Neural cell (in vitro differentiated cells): ENCODE results near the gene IL20RA. TPM values are rescaled to one million over a fixed set of nuclear protein-coding genes. Genes with fewer than 3 reads are reported as not detected.

ENCODE experiments used
- H2AFZ ChIP-seq: fragments of 200-600, 300-800 bp; sonication (generic), shearing (Covaris generic); 2 replicates; pipeline ENCODE4 v1.6.0; 2014; ENCODE audit warnings: low read depth, mild to moderate bottlenecking, antibody characterized with exemption, low read length, moderate library complexity
- H3F3A ChIP-seq: fragments of 200-600 bp; shearing (Covaris generic); 2 replicates; pipeline ENCODE4 v1.6.1; 2016; ENCODE audit warnings: mild to moderate bottlenecking, moderate library complexity, mixed read lengths, antibody characterized with exemption, low read length; ENCODE audit not compliant: insufficient read depth, poor library complexity, severe bottlenecking
- H3K27ac ChIP-seq: fragments of 200-600, 300-800 bp; sonication (generic), shearing (Covaris generic); 2 replicates; pipeline ENCODE4 v1.5.1; 2014; ENCODE audit warnings: mild to moderate bottlenecking, low read length, moderate library complexity
- H3K27me3 ChIP-seq: fragments of 300-800, 200-600 bp; sonication (generic), shearing (Covaris generic); 2 replicates; pipeline ENCODE4 v1.6.0; 2014; ENCODE audit warnings: mild to moderate bottlenecking, low read depth, low read length, moderate library complexity; ENCODE audit not compliant: insufficient read depth
- H3K36me3 ChIP-seq: fragments of 300-800, 200-600 bp; sonication (generic), shearing (Covaris generic); 2 replicates; pipeline ENCODE4 v1.5.1; 2014; ENCODE audit warnings: mild to moderate bottlenecking, antibody characterized with exemption, low read length, moderate library complexity; ENCODE audit not compliant: insufficient read depth
- H3K4me2 ChIP-seq: fragments of 300-800, 200-600 bp; sonication (generic), shearing (Covaris generic); 2 replicates; pipeline ENCODE4 v1.6.0; 2014; ENCODE audit warnings: mild to moderate bottlenecking, low read length
- H3K4me3 ChIP-seq: fragments of 300-800, 200-600 bp; sonication (generic), shearing (Covaris generic); 2 replicates; pipeline ENCODE4 v1.5.1; 2014; ENCODE audit warnings: mild to moderate bottlenecking, low read length, moderate library complexity
- H3K79me2 ChIP-seq: fragments of 200-600 bp; shearing (Covaris generic); replicated peaks from 2 replicates; pipeline ENCODE4 v1.6.0; 2014; ENCODE audit warnings: mild to moderate bottlenecking, low read length, moderate library complexity; ENCODE audit not compliant: insufficient read depth
- H3K9ac ChIP-seq: fragments of 300-800, 200-600 bp; sonication (generic), shearing (Covaris generic); 2 replicates; pipeline ENCODE4 v1.6.1; 2016; ENCODE audit warnings: mild to moderate bottlenecking, low read length, mixed read lengths
- H3K9me2 ChIP-seq: fragments of 200-600 bp; shearing (Covaris generic); 2 replicates; pipeline ENCODE4 v1.6.1; 2016; ENCODE audit warnings: mild to moderate bottlenecking, low read length, mixed read lengths; ENCODE audit not compliant: insufficient read depth
- H3K9me3 ChIP-seq: fragments of 200-600, 300-800 bp; sonication (generic), shearing (Covaris generic); 2 replicates; pipeline ENCODE4 v1.6.1; 2016; ENCODE audit warnings: mild to moderate bottlenecking, mixed run types, low read length, moderate library complexity, mixed read lengths
- H4K20me1 ChIP-seq: fragments of 200-600 bp; shearing (Covaris generic); 2 replicates; pipeline ENCODE4 v1.6.1; 2016; ENCODE audit warnings: mild to moderate bottlenecking, mixed run types; ENCODE audit not compliant: insufficient read depth
- EP300 ChIP-seq: fragments of 450-650 bp; conservative IDR thresholded peaks from 2 replicates; pipeline ENCODE4 v1.6.1; 2014; ENCODE audit warnings: antibody characterized with exemption, mild to moderate bottlenecking, moderate library complexity; ENCODE audit not compliant: poor library complexity, severe bottlenecking
- EZH2 ChIP-seq: fragments of 200-600, 300-800 bp; shearing (Covaris generic), sonication (generic); IDR thresholded peaks from 2 replicates; pipeline ENCODE4 v1.6.1; 2014; ENCODE audit warnings: antibody characterized with exemption, low read length, borderline replicate concordance, mild to moderate bottlenecking; ENCODE audit not compliant: insufficient read depth, poor library complexity, severe bottlenecking
- POLR2AphosphoS5 ChIP-seq: IDR thresholded peaks from 2 replicates; pipeline ENCODE4 v1.6.1; 2012
- RAD21 ChIP-seq: fragments of 450-650 bp; conservative IDR thresholded peaks from 2 replicates; pipeline ENCODE4 v1.6.1; 2014; ENCODE audit warnings: antibody characterized with exemption, mild to moderate bottlenecking, moderate library complexity
- SMC3 ChIP-seq: fragments of 450-650 bp; conservative IDR thresholded peaks from 2 replicates; pipeline ENCODE4 v1.6.1; 2014; ENCODE audit warnings: antibody characterized with exemption, mild to moderate bottlenecking, moderate library complexity; ENCODE audit not compliant: poor library complexity
- TAF1 ChIP-seq: IDR thresholded peaks from 2 replicates; pipeline ENCODE4 v1.6.1; 2012; ENCODE audit warnings: low read depth
- polyA plus RNA-seq: library from polyadenylated mRNA; depleted of rRNA; stranded (reverse); fragments of >200 nt; gene quantifications from 2 replicates; pipeline ENCODE4 v1.2.3, GENCODE V29; 2014
- TF ChIP-seq, protein P1 (sequence below): IDR thresholded peaks from 2 replicates; pipeline ENCODE4 v1.6.1; 2012; ENCODE audit warnings: borderline replicate concordance
- TF ChIP-seq, protein P2 (sequence below): fragments of 450-650 bp; IDR thresholded peaks from 2 replicates; pipeline ENCODE4 v1.5.1; 2014; ENCODE audit warnings: antibody characterized with exemption, mild to moderate bottlenecking, moderate library complexity; ENCODE audit not compliant: poor library complexity, severe bottlenecking

IL20RA gene
- polyA plus RNA-seq, 1 donor from 2014 or later: not detected

DNA sequence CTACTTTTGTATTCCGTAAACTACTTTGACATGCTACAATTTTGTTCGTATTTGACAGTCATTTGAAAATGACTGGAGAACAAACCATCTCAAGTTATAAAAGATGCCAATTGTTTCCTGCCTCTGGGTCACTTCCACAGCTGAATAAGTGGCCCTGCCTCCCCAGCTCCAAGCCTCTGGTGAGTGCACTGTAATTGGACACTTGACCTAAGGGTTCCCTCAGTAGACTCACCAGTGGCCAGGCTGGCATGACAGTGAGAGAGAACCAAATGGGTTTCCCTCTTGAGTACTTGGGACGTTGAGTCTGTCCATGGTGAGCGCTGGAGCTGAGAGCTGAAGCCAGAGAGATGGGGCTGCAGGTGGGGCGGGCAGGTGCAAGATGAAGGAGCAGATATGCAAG, 65.6 kb downstream of the IL20RA start:
- H3K27me3 ChIP-seq: no peaks in the 10 kb centered on the region
- H3K4me2 ChIP-seq: no peak overlapping the region
- no peaks in the 10 kb centered on the region for H3K9me2 ChIP-seq
- H3K27ac ChIP-seq: no peak overlapping the region
- no peaks in the 10 kb centered on the region for H4K20me1 ChIP-seq
- no peaks in the 10 kb centered on the region for H3F3A ChIP-seq
- no peaks in the 10 kb centered on the region for H3K9me3 ChIP-seq
- H2AFZ ChIP-seq: no peak overlapping the region
- no peaks in the 10 kb centered on the region for H3K79me2 ChIP-seq
- H3K4me3 ChIP-seq: no peak overlapping the region
- no peak overlapping the region for H3K9ac ChIP-seq
- TF ChIP-seq EP300 (no peak), EZH2 (no peak), POLR2AphosphoS5 (no peak), SMC3 (no peak), RAD21 (no peak), TAF1 (no peak)
- TF ChIP-seq, protein P1, sequence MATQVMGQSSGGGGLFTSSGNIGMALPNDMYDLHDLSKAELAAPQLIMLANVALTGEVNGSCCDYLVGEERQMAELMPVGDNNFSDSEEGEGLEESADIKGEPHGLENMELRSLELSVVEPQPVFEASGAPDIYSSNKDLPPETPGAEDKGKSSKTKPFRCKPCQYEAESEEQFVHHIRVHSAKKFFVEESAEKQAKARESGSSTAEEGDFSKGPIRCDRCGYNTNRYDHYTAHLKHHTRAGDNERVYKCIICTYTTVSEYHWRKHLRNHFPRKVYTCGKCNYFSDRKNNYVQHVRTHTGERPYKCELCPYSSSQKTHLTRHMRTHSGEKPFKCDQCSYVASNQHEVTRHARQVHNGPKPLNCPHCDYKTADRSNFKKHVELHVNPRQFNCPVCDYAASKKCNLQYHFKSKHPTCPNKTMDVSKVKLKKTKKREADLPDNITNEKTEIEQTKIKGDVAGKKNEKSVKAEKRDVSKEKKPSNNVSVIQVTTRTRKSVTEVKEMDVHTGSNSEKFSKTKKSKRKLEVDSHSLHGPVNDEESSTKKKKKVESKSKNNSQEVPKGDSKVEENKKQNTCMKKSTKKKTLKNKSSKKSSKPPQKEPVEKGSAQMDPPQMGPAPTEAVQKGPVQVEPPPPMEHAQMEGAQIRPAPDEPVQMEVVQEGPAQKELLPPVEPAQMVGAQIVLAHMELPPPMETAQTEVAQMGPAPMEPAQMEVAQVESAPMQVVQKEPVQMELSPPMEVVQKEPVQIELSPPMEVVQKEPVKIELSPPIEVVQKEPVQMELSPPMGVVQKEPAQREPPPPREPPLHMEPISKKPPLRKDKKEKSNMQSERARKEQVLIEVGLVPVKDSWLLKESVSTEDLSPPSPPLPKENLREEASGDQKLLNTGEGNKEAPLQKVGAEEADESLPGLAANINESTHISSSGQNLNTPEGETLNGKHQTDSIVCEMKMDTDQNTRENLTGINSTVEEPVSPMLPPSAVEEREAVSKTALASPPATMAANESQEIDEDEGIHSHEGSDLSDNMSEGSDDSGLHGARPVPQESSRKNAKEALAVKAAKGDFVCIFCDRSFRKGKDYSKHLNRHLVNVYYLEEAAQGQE: no peak
- TF ChIP-seq, protein P2, sequence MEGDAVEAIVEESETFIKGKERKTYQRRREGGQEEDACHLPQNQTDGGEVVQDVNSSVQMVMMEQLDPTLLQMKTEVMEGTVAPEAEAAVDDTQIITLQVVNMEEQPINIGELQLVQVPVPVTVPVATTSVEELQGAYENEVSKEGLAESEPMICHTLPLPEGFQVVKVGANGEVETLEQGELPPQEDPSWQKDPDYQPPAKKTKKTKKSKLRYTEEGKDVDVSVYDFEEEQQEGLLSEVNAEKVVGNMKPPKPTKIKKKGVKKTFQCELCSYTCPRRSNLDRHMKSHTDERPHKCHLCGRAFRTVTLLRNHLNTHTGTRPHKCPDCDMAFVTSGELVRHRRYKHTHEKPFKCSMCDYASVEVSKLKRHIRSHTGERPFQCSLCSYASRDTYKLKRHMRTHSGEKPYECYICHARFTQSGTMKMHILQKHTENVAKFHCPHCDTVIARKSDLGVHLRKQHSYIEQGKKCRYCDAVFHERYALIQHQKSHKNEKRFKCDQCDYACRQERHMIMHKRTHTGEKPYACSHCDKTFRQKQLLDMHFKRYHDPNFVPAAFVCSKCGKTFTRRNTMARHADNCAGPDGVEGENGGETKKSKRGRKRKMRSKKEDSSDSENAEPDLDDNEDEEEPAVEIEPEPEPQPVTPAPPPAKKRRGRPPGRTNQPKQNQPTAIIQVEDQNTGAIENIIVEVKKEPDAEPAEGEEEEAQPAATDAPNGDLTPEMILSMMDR: no peak
- H3K36me3 ChIP-seq: no peaks in the 10 kb centered on the region

DNA sequence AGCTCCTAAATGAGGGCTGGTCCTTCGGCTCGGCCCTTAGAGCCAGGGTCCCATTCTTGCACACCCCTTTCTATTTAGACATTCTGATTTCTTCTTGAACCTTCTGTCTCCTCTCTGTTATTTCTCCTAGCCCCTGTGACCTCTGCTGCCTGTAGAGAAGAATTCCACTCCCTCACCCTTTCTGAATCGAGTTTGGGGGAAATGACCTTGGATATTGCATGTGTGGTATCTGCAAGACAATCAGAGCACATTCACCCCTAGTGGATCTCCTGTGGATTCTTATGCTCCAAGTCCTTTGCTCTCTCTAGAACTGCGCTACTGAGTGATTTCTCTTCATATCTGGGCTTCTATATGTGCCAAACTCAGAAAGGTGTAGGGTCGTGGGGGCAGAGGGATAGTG, 67.7 kb downstream of the IL20RA start:
- Histone ChIP-seq H2AFZ (no peak overlapping the region), H4K20me1 (no peaks in the 10 kb centered on the region)

More for the DNA sequence above, 67.7 kb downstream of the IL20RA start:
- Histone ChIP-seq H3K36me3 (no peaks in the 10 kb centered on the region), H3K27ac (no peak overlapping the region), H3K9me2 (no peaks in the 10 kb centered on the region), H3K79me2 (no peaks in the 10 kb centered on the region), H3F3A (no peaks in the 10 kb centered on the region), H3K4me3 (no peak overlapping the region), H3K9me3 (no peaks in the 10 kb centered on the region), H3K27me3 (no peaks in the 10 kb centered on the region), H3K9ac (no peak overlapping the region), H3K4me2 (no peak overlapping the region)
- TF ChIP-seq POLR2AphosphoS5: no peak
- TF ChIP-seq EP300: no peak
- no peak for TF ChIP-seq EZH2
- TF ChIP-seq, protein P1: no peak
